ENCODE results near the gene ZNF318.
"Not testable (repeated sequence)": the region's sequence is repeated elsewhere in the genome, so short reads cannot be mapped to it uniquely, and the experiment has no call there.

The ZNF318 gene

DNA sequence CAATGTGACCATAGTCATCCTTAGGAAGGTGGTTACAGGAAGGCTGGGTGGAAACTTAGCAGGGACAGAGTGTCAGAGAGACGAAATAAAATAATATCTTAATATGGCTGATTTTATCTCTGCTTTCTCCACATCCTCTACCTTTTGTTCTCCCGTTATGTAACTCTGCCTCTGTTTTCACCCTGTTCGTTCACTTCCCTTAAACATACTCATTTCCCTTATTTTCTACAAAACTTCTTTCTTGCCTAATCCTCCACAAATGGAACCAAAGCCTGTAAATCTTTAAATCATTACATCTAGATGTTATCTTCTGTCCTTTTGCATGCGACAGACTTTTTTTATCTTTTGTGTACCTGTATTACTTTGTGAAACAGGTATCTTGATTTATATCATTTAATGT, 37.6 kb downstream of the ZNF318 start:
- no peak for FAIRE-seq

DNA sequence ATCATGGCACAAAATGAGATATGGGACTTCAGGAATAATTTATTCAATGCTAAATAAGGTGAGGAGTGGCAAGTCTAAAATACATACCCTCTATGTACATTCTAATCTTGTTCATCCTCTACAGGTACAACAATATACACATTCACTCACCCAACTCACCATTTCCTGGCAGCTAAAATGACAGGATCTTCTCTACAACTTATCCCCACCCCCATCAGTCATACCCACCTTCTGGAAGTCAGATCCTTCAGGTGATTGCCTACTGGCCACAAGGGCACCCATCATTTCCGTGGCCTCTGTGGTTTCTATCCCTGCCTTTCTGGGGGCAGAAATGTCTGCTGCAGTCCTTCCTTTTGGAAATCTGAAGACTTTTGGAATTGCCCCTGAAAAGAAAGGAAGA, 38.0 kb downstream of the ZNF318 start:
- FAIRE-seq = no peak

DNA sequence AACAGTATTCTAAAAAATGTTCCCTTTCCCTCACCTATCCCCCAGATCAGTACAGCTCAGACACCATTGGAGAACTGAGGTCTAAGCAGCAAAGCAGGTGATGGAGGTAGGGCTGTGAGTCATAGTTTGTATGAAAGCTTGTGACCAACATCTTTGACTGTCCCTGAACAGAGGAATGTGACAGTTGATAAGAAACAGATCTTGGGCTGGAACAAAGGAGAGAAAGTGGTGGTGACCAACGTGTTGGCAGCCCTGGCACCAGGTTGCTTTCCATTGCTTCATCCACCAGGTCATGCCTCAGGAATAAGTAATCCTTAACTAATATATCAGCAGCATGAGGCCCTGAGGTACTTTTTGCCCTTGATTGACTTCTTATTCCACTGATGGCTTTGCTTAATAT, 40.9 kb downstream of the ZNF318 start:
- no peak for FAIRE-seq

DNA sequence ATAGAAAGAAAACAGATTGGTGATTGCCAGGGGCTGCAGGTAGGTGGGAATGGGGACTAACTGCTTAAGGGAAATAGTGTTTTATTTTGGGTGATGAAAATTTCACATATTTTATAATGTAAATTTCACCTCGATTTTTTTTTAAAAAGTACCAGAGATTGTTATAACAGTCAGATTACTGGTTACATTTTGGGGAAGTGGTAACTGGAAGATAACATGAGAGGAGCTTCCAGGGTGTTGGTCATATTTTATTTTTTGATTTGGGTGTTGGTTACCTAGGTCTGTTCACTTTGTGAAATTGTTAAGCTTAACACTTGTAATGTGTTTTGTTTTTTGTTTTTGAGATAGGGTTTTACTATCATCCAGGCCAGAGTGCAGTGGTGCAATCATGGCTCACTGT, 43.6 kb downstream of the ZNF318 start:
- no peak for FAIRE-seq

DNA sequence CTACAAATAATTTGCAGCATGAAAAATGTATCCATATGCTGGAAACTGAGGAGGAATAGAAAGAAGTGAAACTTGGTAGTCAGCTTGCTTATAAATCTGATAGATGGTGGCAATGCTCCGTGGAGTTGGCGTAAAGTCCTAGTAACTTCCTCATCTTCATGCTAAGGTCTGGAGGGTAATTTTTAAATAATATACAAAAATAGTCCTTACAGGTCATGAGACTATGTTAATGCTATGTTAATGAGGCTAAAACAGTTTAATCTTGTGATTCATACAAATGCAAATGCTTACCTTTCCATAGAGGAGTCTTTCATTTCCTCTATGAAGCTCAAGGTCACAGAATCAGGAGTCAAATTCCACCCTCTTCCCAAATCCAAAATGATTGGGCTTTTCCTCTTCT, 51.4 kb downstream of the ZNF318 start:
- no peak for FAIRE-seq

DNA sequence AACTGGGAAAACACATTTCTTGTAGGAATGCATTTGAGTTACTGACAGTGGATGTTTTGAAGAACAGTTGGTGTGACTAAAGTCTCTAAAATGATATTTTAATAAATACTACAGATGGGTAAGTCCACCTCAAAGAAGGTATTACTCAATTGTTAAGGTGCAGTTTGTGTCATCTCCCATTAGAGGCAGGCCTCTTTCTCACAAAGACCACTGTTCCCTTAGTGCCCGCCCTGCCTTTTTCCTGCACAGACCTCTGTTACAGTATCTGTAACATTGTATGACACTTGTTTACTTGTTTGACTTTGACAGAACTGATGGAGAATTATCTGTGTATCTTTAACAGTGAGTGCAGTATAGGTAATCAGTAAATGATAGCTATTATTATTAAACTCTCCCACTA, 55.6 kb downstream of the ZNF318 start:
- no peak for FAIRE-seq

DNA sequence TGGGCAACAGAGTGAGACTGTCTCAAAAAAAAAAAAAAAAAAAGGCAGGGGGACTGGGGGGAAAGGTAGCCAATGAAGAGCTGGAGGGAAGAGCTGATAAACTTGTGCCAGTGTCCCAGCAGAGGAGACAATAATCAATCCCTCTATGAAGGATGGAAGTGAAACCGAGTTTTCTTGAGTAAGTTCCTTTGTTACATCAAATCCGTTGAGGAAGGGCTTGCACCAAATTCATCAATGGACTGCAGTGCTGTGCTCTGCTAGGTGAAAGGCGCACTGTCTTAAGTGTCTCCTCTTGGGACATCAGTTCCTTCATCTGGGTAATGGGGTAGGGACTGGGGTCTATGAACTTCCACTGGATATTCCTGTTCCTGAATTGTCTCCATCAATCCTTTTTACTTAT, 57.8 kb downstream of the ZNF318 start:
- FAIRE-seq = no peak

DNA sequence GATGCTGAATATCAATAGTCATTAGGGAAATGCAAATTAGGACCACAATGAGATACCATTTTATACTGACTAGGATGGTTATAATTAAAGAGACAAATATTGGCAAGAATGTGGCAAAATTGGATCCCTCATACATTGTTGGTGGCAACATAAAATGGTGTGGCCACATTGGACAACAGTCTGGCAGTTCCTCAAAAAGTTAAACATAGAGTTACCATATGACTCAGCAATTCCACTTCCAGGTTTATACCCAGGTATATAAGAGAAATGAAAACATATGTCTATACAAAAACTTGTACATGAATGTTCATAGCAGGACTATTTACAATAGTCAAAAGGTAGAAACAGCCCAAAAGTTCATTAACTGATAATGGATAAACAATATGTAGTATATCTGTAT, 58.8 kb downstream of the ZNF318 start:
- no peak for FAIRE-seq

DNA sequence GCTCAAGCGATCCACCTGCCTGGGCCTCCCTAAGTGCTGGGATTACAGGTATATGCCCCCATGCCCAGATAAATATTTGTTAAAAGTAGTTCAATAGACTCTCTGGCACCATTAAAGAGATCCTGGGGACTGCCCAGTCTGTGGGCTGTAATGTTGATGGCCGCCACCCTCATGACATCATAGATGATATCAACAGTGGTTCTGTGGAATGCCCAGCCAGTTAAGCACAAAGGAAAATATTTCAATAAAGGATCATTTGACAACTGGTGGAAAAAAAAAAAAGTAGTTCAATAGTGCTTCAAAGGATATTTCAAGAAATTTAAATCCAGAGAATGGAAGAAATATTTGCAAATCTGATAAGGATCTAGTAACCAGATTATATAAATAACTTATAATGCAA, 59.3 kb downstream of the ZNF318 start:
- no peak for FAIRE-seq

DNA sequence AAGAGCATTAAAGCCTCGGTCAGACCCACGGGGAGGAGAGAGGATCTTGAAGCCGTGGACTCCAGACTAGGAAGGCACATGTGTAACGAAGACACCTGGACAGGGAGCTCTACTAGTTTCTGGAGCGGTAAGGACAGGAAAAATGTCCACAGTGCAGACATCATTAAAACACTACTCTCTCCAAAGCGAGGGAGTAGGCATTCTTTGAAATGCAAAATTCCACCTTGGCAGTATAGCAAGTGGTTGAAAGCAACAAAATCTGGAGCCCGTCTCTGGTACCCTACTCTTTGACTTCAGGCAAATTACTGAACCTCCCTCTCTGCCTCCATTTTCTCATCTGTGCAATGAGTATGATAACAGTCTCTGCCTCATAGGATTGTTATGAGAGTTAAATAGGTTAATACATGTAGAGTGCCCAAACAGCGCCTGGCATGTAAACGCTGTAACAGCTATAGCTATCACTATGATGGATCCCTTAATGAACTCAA, 60.4 kb downstream of the ZNF318 start:
- no peak for FAIRE-seq

DNA sequence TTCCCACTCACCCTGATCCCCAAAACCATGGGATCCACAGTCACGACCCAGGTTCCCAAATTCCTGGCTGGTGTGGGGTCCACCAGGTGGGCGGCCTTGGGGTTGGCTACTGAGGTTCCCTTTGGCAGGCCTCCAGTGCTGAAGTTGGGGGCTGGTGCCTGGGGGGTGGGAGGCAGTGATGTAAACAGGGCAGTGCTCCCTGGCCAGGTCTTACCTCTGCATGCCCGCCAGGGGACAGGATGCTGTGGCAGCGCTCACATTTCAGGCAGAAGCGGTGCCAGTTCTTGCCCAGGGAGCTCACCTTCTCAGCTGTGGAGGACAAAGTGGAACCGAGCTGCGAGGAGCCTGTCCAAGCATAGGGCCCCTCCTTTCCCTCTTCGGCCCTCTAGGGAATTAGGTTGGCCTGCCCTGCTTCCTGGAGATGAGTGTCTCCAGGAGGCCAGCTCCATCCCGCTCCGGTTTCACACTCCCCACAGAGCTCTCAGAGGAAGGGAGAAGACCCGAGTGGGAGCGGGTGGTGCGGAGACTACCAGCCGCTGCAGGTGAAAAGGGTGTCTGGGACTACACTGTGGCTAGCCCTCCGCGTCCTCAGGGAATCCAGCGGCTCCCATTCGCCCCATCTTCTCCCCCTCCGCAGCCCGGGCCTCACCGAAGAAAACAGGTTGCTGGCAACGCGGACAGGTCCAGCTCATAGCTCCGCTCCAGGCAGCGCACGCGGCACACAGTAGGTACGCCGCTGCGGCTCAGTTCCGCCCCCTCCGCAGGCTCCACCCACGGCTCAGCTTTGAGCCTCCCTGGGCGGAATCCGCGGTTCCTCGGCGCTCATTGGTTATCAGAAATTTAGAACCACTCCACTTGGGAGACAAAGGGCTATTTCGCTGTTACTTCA, 61.1 kb downstream of the ZNF318 start, which contains the start of gene CRIP3:
CRIP3 (minus strand) TSS at position 726 of the 889 bp plus-strand sequence; CDS start at position 692, 34 bp downstream.
- FAIRE-seq = no peak

DNA sequence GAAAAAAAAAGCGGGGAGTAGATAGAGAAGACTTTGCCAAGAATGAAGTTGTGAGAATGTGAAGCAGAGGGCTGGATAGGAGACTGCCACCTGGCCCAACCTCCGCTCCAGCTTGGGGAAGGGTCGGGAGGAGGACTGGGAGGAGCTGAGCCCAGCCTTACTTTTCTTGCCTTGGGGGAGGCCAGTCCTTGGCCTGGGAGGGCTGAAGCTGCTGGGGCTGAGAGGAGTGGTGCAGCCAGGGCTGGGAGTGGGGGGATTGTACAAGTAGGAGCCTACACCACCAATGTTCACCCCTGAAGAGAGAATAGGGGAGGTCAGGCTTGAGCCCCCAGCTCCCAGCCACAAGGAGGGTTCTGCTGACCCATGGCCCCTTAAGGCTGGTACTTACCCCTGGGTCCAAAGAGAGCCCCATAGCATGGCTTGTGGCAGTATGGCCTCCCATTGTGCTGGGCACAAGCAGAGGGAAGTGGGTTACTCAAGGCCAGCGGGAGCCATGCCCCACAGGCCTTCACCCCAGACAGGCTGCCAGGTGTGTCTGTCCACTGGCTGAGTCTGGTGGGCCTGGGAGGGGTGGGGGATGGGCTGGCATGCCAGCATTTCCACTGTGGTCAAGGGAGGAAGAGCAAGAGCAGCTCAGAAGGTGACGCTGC, 61.9 kb downstream of the ZNF318 start:
- FAIRE-seq = no peak

DNA sequence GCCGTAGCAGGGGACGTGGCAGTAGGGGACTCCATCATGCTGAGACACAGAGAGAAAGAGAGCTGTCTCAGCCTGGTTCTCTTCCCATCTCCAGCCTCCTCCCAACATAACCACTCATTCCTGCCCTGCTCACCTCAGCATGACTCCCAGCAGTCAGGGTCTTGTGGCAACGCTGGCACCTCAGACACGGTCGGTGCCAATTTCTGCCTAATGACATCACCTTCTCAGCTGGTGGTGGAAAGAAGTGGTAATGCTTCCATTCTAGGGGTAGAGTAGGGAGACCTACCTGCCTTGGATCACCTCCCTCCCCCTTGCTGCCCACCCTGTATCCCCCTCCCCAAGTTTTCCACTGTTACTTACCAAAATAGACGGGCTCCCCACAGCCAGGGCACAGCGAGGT, 63.4 kb downstream of the ZNF318 start:
- no peak for FAIRE-seq

DNA sequence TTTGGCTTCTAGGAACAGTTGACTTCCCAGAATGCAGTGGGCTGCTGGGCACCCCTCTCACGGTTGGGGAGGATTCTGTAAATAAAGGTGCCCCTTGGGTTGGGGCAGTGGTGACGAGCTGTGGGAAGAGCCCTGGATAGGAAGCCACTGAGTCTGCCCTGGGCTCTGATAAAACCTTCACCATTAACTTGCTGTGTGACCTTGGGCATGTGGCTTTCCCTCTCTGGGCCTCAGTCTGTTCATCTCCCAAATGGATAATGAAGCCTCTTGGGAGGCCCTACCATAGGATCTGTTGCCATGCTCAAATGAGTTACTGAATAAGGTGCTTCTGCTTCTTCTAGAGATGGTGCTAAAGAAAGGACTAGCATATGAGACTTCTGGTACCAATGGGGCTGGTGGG, 64.6 kb downstream of the ZNF318 start:
- FAIRE-seq = no peak

DNA sequence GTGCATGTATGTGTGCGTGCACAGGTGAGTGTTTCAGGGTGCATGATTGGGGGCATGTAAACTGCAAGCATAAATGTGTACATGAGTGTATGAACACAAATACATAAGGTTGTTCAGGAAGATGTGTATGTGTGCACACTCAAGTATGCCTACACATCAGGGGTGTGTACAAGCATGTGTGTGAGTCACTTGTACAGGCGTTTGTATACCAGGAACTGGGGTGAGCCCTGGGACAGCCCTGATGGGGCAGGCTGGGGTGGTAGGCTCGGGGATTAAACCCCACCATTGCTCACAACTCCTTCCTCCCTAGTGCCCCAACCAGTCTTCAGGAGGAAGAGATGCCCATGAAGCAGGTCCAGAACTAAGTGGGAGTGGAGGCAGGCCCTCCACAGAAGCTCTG, 65.1 kb downstream of the ZNF318 start:
- FAIRE-seq = no peak

DNA sequence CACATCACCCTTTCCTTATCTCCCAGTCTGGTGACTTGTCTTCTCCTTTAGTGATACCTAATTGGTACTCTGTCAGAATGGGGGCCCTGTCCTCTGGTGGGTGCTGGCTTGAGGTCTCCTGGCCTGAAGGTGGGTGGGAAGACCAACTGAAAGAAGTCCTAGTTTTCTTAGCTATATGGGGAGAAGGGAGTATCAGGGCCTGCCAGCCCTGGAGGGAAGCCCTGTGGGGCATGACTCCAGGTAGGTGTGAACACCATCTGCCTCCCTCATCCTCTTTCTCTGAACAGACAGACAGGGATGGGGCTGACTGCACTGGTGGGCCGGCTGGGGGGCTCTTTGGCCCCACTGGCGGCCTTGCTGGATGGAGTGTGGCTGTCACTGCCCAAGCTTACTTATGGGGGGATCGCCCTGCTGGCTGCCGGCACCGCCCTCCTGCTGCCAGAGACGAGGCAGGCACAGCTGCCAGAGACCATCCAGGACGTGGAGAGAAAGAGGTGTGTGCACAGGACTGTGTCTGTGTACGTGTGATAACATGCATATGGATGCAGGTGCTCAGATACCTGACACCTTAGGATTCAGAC, 65.6 kb downstream of the ZNF318 start:
- FAIRE-seq = no peak

DNA sequence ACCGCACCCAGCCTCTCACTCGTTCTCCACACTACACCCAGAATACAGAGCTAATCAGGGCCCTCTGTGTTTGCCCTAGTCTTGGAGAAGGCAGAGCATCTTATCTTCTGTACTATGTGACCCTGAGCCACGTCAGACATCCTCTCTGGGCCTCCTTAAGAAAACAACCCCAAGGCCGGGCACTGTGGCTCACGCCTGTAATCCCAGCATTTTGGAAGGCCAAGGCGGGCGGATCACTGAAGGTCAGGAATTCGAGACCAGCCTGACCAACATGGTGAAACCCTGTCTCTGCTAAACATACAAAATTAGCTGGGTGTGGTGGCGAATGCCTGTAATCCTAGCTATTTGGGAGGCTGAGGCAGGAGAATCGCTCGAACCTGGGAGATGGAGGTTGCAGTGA, 66.4 kb downstream of the ZNF318 start:
- FAIRE-seq = not testable (repeated sequence)

DNA sequence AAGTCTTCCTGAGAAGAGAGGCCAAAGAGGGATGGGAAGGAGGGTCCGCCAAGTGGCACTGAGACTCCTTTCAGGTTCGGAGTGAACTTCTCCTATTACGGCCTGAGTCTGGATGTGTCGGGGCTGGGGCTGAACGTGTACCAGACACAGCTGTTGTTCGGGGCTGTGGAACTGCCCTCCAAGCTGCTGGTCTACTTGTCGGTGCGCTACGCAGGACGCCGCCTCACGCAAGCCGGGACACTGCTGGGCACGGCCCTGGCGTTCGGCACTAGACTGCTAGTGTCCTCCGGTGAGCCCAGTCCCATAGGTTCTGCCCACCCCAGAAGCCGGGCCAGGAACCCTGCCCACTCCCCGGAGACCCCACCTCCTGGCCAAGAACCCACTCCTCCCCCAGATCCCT, 67.3 kb downstream of the ZNF318 start:
- no peak for FAIRE-seq

DNA sequence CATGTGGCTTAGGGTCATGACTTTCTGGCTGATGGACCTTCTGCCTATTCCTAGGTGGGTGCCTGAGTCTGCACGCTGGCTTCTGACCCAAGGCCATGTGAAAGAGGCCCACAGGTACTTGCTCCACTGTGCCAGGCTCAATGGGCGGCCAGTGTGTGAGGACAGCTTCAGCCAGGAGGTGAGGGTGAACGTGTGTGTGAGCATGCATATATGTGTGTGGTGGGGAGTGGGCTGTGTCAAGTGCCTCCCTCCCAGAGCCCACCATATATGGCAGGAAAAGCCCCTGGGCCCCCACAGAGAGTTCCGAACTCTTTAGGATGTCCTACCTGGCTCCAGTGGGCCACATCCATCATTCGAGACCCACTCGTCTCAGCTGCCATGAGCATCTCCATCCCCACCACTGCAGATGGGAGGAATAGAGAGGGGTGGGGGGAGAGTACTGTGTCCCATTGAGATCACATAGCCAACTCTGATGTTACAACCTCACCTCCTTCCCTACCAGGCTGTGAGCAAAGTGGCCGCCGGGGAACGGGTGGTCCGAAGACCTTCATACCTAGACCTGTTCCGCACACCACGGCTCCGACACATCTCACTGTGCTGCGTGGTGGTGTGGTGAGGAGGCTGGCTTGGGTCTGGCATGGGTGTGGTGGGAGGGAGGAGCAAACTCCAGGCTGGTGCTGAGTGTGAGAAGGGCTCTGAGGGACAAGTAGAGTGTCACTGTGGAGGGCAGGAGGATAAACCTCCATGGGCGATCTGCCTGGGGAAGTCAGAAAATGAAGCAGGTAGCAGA, 68.2 kb downstream of the ZNF318 start:
- no peak for FAIRE-seq

DNA sequence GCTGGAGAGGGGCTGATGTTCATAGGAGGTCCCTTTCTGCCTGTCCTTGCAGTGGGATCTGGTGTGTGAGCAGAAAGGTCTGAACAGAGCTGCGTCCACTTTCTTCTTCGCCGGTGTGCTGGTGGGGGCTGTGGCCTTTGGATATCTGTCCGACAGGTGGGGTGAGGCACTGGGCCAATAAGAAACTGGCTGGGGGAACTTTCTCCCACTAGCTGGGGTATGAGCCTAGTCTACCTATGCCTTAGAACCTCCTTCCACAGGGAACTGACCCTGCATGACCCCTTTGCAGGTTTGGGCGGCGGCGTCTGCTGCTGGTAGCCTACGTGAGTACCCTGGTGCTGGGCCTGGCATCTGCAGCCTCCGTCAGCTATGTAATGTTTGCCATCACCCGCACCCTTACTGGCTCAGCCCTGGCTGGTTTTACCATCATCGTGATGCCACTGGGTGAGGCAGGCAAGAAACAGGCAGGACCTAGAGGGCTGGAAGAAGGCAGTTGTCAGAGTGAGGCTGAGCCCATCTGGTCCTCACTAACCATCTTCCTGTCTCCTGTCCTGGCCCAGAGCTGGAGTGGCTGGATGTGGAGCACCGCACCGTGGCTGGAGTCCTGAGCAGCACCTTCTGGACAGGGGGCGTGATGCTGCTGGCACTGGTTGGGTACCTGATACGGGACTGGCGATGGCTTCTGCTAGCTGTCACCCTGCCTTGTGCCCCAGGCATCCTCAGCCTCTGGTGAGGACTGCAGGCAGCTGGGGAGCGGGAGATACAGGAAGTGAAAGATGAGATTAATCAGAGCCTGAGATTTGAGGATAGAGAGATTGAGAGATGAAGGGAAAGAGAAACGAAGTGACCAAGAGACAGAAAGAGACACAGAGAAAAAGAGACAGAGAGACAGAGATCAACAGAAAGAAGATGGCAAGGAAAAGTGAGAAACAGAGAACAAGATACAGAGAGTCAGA, 69.8 kb downstream of the ZNF318 start:
- FAIRE-seq = no peak

DNA sequence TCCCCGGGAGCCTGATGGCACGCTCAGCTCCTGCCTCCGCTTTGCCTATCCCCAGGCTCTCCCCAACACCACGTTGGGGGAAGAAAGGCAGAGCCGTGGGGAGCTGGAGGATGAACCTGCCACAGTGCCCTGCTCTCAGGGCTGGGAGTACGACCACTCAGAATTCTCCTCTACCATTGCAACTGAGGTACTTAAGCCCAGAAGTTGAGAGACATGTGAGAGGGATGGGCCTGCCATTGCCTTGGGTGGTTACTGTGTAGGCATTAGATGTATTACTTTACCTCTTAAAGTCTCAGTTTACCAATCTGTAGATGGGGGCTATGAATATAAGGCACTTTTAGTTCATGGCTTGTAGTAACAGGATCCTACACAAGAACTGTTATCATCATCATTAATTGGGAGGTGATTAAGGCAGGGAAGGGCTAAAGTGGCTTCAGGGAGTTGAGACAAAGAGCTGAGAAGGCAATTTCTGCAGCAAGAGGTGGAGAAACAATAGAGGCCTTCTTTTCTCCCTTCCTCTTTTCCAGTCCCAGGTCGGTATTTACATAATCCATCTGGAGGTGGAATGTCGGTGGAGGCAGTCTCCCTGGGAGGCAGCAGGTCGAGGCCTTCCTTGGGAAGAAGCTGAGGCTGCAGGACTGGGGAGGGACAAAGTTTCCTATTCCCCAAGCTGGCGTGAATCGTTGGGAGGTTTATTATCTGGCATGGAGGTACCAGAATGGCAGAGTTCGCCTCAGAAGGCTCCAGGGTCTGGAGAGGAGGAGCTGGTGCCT, 70.7 kb downstream of the ZNF318 start:
- FAIRE-seq = no peak
